Activated CD8-positive, alpha-beta memory T cell treated with anti-CD3 and anti-CD28 coated beads, Interleukin-2, amount 50 U/mL, for 4 hours (primary cell): ENCODE data around the gene GAB1.

ENCODE experiments used
- DNase-seq: peaks from one replicate; pipeline ENCODE4 v3.0.0-alpha.2; 2020

The GAB1 gene

DNA sequence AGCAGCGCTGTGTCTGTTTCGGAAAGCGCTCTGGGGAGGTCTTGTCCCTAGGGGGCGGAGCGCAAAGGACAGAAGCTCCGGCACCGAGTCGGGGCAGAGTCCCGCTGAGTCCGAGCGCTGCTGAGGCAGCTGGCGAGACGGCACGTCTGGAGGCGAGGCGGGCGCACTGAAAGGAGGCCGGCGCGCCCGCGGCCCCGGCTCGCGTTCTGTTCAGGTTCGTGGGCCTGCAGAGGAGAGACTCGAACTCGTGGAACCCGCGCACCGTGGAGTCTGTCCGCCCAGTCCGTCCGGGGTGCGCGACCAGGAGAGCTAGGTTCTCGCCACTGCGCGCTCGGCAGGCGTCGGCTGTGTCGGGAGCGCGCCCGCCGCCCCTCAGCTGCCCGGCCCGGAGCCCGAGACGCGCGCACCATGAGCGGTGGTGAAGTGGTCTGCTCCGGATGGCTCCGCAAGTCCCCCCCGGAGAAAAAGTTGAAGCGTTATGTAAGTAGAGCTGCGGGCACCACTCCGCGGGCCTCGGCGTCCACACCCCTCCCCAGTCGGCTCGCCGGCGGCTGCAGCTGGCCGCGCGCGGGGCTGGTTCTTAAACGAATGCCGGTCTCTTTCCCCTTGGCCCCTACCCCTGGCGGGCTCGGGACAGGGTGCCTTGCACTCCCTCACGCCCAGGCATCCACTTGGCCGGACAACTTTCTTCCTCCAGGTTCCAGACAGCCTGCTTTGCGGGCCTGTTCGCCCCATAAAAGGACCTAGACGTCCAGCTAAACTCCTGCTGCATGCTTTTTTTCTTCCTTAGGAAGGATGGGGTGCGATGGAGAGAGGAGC lies at the start of gene GAB1:
GAB1 (plus strand) TSS at position 96 of the 819 bp plus-strand sequence; CDS start at position 409, 313 bp downstream.
- peak; percentile 18 for DNase-seq

DNA sequence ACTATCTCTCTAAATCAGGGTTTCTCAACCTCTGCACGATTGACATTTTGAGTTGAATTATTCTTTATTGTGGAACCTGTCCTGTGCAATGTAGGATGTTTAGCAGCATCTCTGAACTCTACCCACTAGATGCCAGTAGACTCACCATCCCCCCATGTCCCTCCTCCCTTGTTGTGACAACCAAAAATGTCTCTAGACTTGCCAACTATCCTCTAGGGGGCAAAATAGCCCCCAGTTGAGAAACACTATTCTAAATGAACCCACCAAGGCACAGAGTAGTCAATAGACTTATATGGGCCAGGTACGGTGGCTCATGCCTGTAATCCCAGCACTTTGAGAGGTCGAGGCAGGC lies 49.1 kb upstream of the GAB1 start:
- no peak for DNase-seq

DNA sequence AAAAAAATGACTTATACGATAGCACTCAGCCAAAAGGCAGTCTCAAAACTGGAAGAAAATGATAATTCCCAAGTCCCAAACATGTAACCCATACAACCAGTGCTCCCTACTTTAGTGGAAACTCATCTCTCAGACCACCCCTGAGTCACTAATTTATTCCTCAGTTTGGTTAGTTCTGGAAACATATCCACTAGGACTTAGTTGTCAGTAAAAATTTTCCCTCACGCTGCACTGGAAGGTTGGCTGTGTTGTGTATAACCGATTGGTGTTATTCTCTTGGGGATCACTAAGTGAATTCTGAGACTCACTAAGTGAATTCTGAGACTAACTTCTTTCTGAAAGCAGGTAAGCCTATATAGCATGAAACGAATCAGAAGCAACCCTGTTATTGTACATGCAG lies 48.5 kb upstream of the GAB1 start:
- no peak for DNase-seq

DNA sequence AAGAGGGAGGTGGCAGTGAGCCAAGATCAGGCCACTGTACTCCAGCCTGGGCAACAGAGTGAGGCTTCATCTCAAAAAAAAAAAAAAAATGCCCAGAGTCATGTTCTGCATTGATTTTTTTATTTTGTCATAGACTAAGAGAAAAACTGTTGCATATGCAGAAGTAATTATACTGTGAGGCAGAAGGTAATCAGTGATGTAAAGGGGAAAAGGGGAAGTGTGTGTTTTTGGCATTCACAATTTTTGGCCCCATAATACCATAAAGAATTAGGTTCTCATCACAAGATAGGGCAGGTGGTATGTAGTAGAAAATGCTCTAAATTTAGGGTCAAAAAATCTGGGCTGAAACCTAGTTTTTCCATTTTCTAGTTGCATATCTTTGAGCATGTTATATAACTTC lies 47.3 kb upstream of the GAB1 start:
- DNase-seq: no peak

GRCh38 chr4:143291314-143291713 lies 45.4 kb upstream of the GAB1 start:
- no peak for DNase-seq

GRCh38 chr4:143292858-143293257 lies 43.8 kb upstream of the GAB1 start:
- DNase-seq: no peak

DNA sequence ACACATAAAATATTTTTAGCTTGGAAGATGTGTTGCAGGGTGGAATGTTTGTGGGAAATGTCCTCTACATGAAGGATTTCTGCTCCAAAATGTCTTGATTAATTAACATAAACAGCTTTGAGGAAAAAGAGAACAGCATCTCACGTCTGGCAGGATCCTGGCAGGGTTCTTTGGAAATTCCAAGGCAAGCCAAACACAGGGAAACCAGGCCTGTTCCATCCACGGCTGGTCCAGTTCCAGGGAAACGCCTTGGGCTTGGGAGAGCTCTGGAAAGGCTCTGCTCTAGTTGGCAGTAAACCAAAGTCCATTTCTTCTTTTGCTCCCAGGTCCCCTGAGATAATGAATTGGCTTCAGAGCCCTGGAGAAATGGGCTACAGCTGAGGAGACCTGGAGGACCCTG lies 42.4 kb upstream of the GAB1 start:
- no peak for DNase-seq

- DNase-seq: no peak
These were observed 41.9 kb upstream of the GAB1 start for GRCh38 chr4:143294710-143295275.

DNA sequence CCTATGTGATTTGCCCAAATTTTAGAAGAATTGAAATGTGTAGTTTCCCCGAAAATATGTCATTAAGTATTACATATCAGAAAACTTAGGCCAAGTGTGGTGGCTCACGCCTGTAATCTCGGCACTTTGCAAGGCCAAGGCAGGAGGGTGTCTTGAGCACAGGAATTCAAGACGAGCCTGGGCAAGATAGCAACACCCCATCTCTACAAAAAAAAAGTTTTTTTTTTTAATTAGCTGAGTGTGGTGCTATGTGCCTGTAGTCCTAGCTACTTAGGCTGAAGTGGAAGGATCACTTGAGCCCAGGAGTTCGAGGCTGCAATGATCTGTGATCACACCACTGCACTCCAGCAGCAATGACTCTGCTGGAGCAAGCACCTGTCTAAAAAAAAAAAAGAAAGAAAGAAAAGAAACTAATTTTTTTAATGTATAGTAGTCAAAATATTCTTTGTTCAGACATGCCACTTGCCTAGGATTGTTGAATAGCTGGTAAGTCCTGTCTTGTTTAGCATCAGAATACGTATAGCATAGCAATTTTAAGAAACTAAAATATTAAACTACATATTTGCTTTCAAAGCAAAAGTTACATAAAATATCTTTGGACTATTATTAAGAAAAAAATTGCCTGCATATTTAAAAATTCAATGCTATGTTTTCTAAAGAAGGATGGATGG lies 40.1 kb upstream of the GAB1 start:
- DNase-seq: no peak

DNA sequence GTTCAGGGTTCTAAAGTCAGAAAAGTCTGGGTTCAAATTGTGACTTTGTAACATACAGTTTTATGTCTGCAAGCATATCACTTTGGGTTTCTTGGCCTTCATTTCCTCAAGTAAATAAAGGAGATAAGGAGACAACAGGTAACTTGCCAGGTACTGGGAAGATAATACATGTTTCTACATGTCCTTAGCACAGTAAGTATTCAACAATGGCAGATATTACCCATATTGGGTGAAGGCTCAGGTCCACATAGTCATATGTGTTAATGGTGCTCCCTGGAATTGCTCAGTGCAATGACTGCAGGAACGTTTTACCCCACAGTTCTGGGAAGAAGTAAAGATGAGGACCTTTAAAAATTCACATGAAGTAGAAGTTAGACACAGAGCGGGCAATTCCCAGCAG lies 35.8 kb upstream of the GAB1 start:
- no peak for DNase-seq

DNA sequence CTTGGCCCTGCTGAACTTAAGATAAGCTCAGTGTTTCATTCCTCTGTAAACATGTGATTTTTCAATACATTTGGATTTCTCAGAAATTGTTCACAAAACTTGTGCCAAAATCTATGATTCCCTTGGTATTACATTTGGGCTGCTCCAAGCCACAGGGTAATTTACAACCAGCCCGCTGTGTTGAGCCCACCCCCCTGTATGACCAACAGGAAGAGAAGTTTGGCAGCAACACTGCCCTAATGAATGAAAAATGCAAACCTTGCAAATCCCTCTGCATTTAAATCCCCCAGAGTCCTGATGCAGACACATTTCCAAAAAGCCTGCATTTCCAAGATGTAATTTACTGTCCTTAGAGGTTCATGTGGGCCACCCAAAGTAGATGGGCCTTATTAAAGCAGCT lies 34.1 kb upstream of the GAB1 start:
- DNase-seq: no peak

DNA sequence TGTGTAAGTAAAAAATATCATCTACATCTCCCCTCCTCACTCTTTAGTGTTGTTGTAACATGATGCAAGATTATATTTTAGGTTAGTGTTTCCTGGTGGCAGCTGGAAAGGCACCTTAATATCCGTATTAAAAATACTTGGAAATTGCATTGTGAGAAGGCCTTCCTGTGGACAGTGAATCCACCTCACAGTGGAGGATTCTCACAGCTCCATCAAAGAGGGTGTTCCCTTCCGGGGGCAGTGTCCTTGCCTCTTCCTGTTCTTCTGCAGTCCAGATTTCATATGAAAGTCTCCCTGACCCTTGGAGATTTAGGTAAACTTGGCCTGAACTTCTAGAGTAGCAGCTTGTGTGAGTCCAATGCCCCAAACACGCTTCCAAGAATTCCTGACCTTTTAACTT lies 29.9 kb upstream of the GAB1 start:
- no peak for DNase-seq

GRCh38 chr4:143307531-143307930 lies 29.1 kb upstream of the GAB1 start:
- no peak for DNase-seq

GRCh38 chr4:143308377-143308776 lies 28.3 kb upstream of the GAB1 start:
- no peak for DNase-seq

- DNase-seq: no peak
These were observed 24.8 kb upstream of the GAB1 start for GRCh38 chr4:143311924-143312323.

DNA sequence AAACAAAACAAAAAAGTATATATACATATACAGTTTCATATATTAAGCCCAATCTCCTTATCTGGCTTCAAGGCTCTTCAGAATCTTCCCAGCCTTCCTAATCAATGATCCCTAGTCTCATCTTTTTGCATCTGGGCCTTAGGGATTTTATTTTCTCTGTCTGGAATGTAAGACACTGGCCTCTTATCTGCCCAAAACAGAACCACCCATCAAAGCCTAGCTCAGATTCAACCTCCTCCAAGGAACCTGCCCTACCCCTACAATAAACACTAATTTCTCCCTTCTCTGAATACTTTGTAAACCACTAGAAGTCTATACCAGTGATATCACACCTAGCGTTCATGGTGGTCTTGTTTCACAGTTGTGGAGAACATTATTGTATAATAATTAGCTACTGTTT lies 23.2 kb upstream of the GAB1 start:
- DNase-seq: no peak

DNA sequence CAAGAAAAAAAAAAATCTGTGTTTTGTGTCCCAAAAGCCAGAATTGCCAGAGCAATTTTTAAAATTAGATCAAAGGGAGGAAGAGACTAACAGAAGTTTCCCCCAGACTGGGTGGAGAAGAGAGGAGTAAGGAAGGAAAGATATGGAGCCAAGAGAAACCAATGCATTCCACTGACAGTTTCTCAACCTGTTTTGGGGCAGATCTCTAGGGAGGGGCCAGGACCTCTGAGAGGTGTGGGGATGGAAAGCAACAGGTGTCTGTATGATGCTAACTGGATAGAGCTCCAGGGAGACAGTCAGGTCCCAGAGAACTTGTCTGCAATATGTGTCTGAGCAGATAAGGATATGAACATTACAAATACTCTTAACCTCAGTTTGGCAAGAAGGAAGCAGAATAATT lies 22.7 kb upstream of the GAB1 start:
- no peak for DNase-seq

DNA sequence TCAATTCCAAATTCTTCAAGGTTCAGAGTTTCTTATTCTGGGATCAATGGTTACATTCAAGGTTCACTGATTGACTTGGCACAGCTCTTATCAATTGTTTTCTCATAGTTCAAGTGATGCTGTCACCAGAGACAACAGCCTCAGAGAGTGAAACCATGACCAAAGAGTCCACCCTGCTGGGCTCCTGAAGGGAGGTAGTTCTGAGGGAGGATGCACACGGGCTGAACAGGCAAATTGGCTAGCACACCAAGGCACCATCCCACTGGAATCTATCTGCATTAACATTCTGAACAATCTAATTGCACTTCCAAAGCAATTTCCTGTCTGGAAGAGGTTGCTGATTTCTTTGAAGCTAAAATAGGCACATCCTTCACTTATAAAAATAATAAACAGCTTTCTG lies 16.6 kb upstream of the GAB1 start:
- no peak for DNase-seq

GRCh38 chr4:143326735-143327134 lies 9.9 kb upstream of the GAB1 start:
- DNase-seq: no peak

DNA sequence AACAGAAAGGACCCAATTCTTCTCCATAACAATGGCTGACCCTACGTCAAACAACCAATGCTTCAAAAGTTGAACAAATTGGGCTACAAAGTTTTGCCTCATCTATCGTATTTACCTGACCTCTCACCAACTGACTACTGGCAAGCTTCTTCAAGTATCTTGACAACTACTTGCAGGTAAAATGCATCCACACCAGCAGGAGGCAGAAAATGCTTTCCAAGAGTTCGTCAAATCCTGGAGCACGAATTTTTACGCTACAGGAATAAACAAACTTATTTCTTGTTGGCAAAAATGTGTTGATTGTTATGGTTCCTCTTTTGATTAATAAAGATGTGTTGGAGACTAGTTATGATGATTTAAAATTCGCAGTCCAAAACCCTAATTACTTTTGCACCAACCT lies 6.7 kb upstream of the GAB1 start:
- DNase-seq: no peak

DNA sequence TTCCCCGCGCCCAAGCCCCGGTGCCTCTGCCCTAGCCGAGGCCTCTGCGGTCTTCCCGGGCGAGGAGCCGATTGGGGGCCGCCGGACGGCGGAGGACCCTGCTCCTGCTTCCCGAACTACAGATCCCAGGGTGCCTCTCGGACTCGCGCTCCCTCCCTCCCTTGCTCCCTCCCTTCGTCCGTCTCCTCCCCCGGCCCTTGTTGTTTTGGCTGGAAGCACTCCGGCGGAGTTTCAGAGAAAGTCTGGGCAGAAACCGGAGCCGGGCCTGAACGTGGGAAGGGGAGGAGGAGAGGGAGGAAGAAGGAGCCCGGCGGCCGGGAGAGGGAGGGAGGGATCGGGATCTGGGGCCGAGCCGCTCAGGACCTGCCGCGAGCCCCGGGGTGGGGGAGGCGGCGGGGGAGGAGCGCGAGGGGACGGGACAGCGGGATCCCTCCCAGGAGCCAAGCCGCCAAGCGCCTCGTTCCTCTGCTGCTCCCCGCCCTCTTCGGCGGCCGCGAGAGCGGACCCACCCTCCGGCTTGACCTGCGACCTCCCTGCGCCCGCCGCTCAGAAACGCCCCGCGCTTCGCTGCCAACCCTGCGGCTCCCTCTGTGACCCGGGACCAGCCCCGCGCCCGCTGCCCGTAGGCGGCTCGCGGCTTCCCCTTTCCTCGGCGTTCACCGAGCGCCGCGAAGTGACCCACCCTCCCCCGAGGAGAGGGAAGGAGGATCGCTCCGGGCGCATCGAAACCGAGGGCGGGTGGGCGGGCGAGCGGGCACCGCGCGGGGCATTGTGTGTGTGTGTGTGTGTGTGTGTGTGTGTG lies 496 bp upstream of the GAB1 start:
- no peak for DNase-seq

- no peak for DNase-seq
These were observed 1.1 kb downstream of the GAB1 start for GRCh38 chr4:143337600-143338287.

GRCh38 chr4:143338313-143338712 lies 1.6 kb downstream of the GAB1 start:
- DNase-seq: no peak
